ENCODE measurements around the gene GON7. TPM values are rescaled to one million over a fixed set of nuclear protein-coding genes. Genes with fewer than 3 reads are reported as not detected.
"Not testable (repeated sequence)": the region's sequence is repeated elsewhere in the genome, so short reads cannot be mapped to it uniquely, and the experiment has no call there.

GON7 gene
- total RNA-seq, 1 donor from 2014 or later: 11.3 TPM

GRCh38 chr14:93171376-93171775, 35.5 kb downstream of the GON7 start:
- no peak overlapping the region for H3K27ac Mint-ChIP-seq
- peaks cover 5% of the 10 kb centered on the region for H3K27me3 Mint-ChIP-seq
- no peak overlapping the region for H3K4me3 Mint-ChIP-seq
- ChIA-PET POLR2A (no interaction called here), CTCF (no interaction called here)
- intact Hi-C loops (cut with micrococcal nuclease): no loop called here
- no peaks in the 10 kb centered on the region for H3K36me3 Mint-ChIP-seq (ENCODE audit: low read depth)
- no peaks in the 10 kb centered on the region for H3K9me3 Mint-ChIP-seq
- no peaks in the 10 kb centered on the region for H3K4me1 Mint-ChIP-seq
- ATAC-seq (ENCODE audit: low read depth) (no peak), DNase-seq (no peak)
- no peak for TF ChIP-seq CTCF (IDR thresholded peaks at IDR 0.05)

DNA sequence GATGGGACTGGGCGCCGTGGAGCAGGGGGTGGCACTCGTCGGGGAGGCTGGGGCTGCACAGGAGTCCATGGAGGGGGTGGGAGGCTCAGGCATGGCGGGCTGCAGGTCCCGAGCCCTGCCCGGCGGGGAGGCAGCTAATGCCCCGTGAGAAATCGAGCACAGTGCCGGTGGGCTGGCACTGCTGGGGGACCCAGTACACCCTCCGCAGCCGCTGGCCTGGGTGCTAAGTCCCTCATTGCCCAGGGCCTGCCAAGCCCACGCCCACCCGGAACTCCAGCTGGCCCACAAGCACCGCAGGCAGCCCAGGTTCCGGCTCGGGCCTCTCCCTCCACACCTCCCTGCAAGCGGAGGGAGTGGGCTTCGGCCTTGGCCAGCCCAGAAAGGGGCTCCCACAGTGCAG, 36.7 kb downstream of the GON7 start:
- intact Hi-C loops (cut with micrococcal nuclease); H3K36me3 Mint-ChIP-seq (ENCODE audit: low read depth); H3K9me3 Mint-ChIP-seq; ATAC-seq (ENCODE audit: low read depth); H3K27me3 Mint-ChIP-seq; POLR2A ChIA-PET; DNase-seq; H3K4me1 Mint-ChIP-seq; H3K27ac Mint-ChIP-seq; CTCF ChIA-PET; H3K4me3 Mint-ChIP-seq: not testable (repeated sequence)

GRCh38 chr14:93169619-93170018, 37.2 kb downstream of the GON7 start:
- H3K9me3 Mint-ChIP-seq; DNase-seq; CTCF ChIA-PET; ATAC-seq (ENCODE audit: low read depth); H3K36me3 Mint-ChIP-seq (ENCODE audit: low read depth); H3K27me3 Mint-ChIP-seq; H3K4me1 Mint-ChIP-seq; intact Hi-C loops (cut with micrococcal nuclease); H3K4me3 Mint-ChIP-seq; H3K27ac Mint-ChIP-seq; POLR2A ChIA-PET: not testable (repeated sequence)

DNA sequence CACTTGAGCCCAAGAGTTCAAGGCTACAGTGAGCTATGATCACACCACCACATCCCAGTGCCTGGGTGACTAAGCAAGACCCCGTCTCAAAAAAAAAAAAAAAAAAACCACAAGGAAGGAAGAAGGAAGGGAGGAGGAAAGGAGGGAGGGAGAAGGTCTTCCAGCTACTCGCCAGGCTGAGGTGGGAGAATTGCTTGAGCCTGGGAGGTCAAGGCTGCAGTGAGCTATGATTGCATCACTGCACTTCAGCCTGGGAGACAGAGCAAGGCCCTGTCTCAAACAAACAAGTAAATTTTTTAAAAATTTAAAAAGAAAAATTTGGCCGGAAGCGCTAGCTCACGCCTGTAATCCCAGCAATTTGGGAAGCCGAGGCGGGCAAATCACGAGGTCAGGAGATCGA, 38.3 kb downstream of the GON7 start:
- H3K27ac Mint-ChIP-seq; H3K4me1 Mint-ChIP-seq; DNase-seq; H3K27me3 Mint-ChIP-seq; H3K4me3 Mint-ChIP-seq; ATAC-seq (ENCODE audit: low read depth); CTCF ChIA-PET; H3K36me3 Mint-ChIP-seq (ENCODE audit: low read depth); intact Hi-C loops (cut with micrococcal nuclease); H3K9me3 Mint-ChIP-seq: not testable (repeated sequence)
- POLR2A ChIA-PET: interaction anchor here (0.7 kb wide), 1 partner anchor 11 kb away, joined by 7 read pairs; no protein-coding TSS in a partner anchor

DNA sequence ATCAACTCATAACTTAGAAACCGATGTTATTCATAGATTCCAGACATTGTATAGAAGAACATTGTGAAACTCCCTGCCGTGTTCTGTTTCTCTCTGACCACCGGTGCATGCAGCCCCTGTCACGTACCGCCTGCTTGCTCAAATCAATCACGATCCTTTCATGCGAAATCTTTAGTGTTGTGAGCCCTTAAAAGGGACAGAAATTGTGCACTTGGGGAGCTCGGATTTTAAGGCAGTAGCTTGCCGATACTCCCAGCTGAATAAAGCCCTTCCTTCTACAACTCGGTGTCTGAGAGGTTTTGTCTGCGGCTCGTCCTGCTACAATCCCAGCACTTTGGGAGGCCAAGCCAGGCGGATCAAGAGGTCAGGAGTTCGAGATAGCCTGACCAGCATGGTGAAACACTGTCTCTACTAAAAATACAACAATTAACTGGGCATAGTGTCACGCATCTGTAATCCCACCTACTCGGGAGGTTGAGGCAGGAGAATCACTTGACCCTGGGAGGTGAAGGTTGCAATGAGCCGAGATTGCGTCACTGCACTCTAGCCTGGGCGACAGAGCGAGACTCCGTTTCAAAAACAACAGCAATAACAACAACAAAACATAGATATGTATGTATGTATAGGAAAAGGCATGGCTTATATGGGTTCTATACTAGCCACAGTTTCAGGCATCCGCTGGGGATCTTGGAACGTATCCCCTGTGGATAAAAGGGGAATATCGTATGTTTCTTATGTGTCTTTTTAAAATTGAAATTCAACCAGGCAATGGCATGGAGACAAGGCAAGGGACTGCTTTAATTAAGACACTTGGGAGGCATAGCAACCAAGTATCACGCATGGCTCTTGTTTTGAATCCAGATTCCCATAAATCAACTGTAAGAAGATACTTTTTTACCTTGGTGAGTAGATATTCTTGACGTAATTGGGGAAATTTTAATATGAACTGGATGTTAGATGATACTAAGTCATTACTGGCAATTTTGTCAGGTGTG, 41.3 kb downstream of the GON7 start:
- H3K36me3 Mint-ChIP-seq (ENCODE audit: low read depth); POLR2A ChIA-PET; H3K4me3 Mint-ChIP-seq; H3K27me3 Mint-ChIP-seq; H3K9me3 Mint-ChIP-seq; DNase-seq; intact Hi-C loops (cut with micrococcal nuclease); ATAC-seq (ENCODE audit: low read depth); CTCF ChIA-PET; H3K27ac Mint-ChIP-seq; H3K4me1 Mint-ChIP-seq: not testable (repeated sequence)

- POLR2A ChIA-PET: no interaction called here
- intact Hi-C loops (cut with micrococcal nuclease): no loop called here
Observed at GRCh38 chr14:93163564-93163963, 43.3 kb downstream of the GON7 start.

More at GRCh38 chr14:93163564-93163963, 43.3 kb downstream of the GON7 start:
- Mint-ChIP-seq H3K36me3 (ENCODE audit: low read depth) (no peaks in the 10 kb centered on the region), H3K9me3 (no peaks in the 10 kb centered on the region), H3K27me3 (no peaks in the 10 kb centered on the region), H3K4me3 (no peak overlapping the region), H3K4me1 (no peaks in the 10 kb centered on the region), H3K27ac (no peak overlapping the region)
- CTCF ChIA-PET: no interaction called here
- no peak for TF ChIP-seq CTCF (IDR thresholded peaks at IDR 0.05)
- DNase-seq (no peak), ATAC-seq (ENCODE audit: low read depth) (no peak)

All from activated B cell treated with CpG ODN at 0.5 μM for 24 hours (primary cell).